GM23338 (cell line): Measurements from ENCODE around the gene COPZ2. TPM values are rescaled to one million over a fixed set of nuclear protein-coding genes. Genes with fewer than 3 reads are reported as not detected.

ENCODE experiments used
- ATAC-seq: fragments of 200-7000 bp; cut with Tn5 transposase; 3 replicates; pipeline ENCODE4 v1.9.1; 2020
- DNase-seq: peaks from one replicate; pipeline ENCODE4 v3.0.0-alpha.2; 2015; ENCODE audit warnings: low spot score
- H2AFZ ChIP-seq: fragments of 200-600 bp; sonication (generic); 2 replicates; pipeline ENCODE4 v1.8.0; 2016; ENCODE audit warnings: antibody characterized with exemption, mild to moderate bottlenecking, moderate library complexity
- H3F3A ChIP-seq: fragments of 200-600 bp; sonication (generic); replicated peaks from 2 replicates; pipeline ENCODE4 v1.8.0; 2017; ENCODE audit warnings: antibody characterized with exemption, mixed run types, low read depth
- H3K27ac ChIP-seq: fragments of 200-600 bp; sonication (generic); 2 replicates; pipeline ENCODE4 v1.6.1; 2016; ENCODE audit warnings: low read depth
- H3K27me3 ChIP-seq: fragments of 200-600 bp; sonication (generic); 2 replicates; pipeline ENCODE4 v1.8.0; 2016; ENCODE audit warnings: mild to moderate bottlenecking, mixed run types, moderate library complexity; ENCODE audit not compliant: insufficient read depth
- H3K36me3 ChIP-seq: fragments of 200-600 bp; sonication (generic); 2 replicates; pipeline ENCODE4 v1.8.0; 2016; ENCODE audit warnings: mild to moderate bottlenecking; ENCODE audit not compliant: insufficient read depth
- H3K4me1 ChIP-seq: fragments of 200-600 bp; sonication (generic); 2 replicates; pipeline ENCODE4 v1.8.0; 2016; ENCODE audit warnings: mild to moderate bottlenecking, moderate library complexity; ENCODE audit not compliant: insufficient read depth
- H3K4me2 ChIP-seq: fragments of 200-600 bp; sonication (generic); 2 replicates; pipeline ENCODE4 v1.7.1; 2017; ENCODE audit warnings: mixed run types
- H3K4me3 ChIP-seq: fragments of 200-600 bp; sonication (generic); 2 replicates; pipeline ENCODE4 v1.6.1; 2016; ENCODE audit warnings: mixed run types
- H3K79me2 ChIP-seq: fragments of 200-600 bp; sonication (generic); replicated peaks from 2 replicates; pipeline ENCODE4 v1.8.0; 2017; ENCODE audit warnings: mild to moderate bottlenecking; ENCODE audit not compliant: insufficient read depth
- H3K9me2 ChIP-seq: fragments of 200-600 bp; sonication (generic); 2 replicates; pipeline ENCODE4 v1.8.0; 2017; ENCODE audit not compliant: insufficient read depth
- H4K20me1 ChIP-seq: fragments of 200-600 bp; sonication (generic); replicated peaks from 2 replicates; pipeline ENCODE4 v1.8.0; 2017; ENCODE audit warnings: mild to moderate bottlenecking; ENCODE audit not compliant: insufficient read depth
- H3K27ac Mint-ChIP-seq: 2 replicates; pipeline ENCODE4 v1.8.0; 2020; ENCODE audit warnings: inconsistent platforms, mild to moderate bottlenecking, moderate library complexity, mixed read lengths
- H3K27me3 Mint-ChIP-seq: 3 replicates; pipeline ENCODE4 v1.8.0; 2022; ENCODE audit warnings: low read depth, mild to moderate bottlenecking, moderate library complexity, mixed read lengths, inconsistent platforms; ENCODE audit not compliant: insufficient read depth, poor library complexity
- H3K36me3 Mint-ChIP-seq: 3 replicates; pipeline ENCODE4 v1.8.0; 2021; ENCODE audit warnings: low read depth, mild to moderate bottlenecking, inconsistent platforms, moderate library complexity, mixed read lengths
- H3K4me1 Mint-ChIP-seq: 3 replicates; pipeline ENCODE4 v1.8.0; 2020; ENCODE audit warnings: mild to moderate bottlenecking, inconsistent platforms, mixed read lengths
- H3K4me3 Mint-ChIP-seq: 3 replicates; pipeline ENCODE4 v1.8.0; 2021; ENCODE audit warnings: moderate library complexity, mild to moderate bottlenecking, inconsistent platforms, mixed read lengths
- H3K9me3 Mint-ChIP-seq: 3 replicates; pipeline ENCODE4 v1.8.0; 2020; ENCODE audit warnings: moderate library complexity, mild to moderate bottlenecking, inconsistent platforms, mixed read lengths
- ETS1 ChIP-seq: IDR thresholded peaks from 2 replicates; pipeline ENCODE4 v1.6.1; 2016; ENCODE audit warnings: antibody characterized with exemption
- EZH2 ChIP-seq: fragments of 200-600 bp; sonication (generic); IDR thresholded peaks from one replicate; pipeline ENCODE4 v1.8.0; 2017; ENCODE audit warnings: antibody characterized with exemption, mild to moderate bottlenecking, low read depth; ENCODE audit not compliant: unreplicated experiment
- EZH2phosphoT487 ChIP-seq: fragments of 200-600 bp; sonication (generic); IDR thresholded peaks from one replicate; pipeline ENCODE4 v1.8.1; 2018; ENCODE audit warnings: antibody characterized with exemption; ENCODE audit not compliant: unreplicated experiment
- JUNB ChIP-seq: IDR thresholded peaks from one replicate; pipeline ENCODE4 v1.6.1; 2016; ENCODE audit warnings: antibody characterized with exemption; ENCODE audit not compliant: unreplicated experiment
- POLR2AphosphoS5 ChIP-seq: IDR thresholded peaks from 2 replicates; pipeline ENCODE4 v1.6.1; 2016; ENCODE audit warnings: antibody characterized with exemption, low read depth
- REST ChIP-seq: IDR thresholded peaks from one replicate; pipeline ENCODE4 v1.6.1; 2018; ENCODE audit warnings: antibody characterized with exemption; ENCODE audit not compliant: unreplicated experiment
- ZNF331 ChIP-seq: fragments of 250-450 bp; sonication (Bioruptor Pico); IDR thresholded peaks from 2 replicates; pipeline ENCODE4 v1.5.0; 2020; ENCODE audit warnings: low read depth, mild to moderate bottlenecking, moderate library complexity
- polyA plus RNA-seq: library from polyadenylated mRNA; unstranded; fragments of >200 nt; fragmentation: Nextera tagmentation; extraction: Ambion mirVana; gene quantifications from 2 replicates; pipeline ENCODE4 v1.2.1, GENCODE V29; 2016
- total RNA-seq: library from RNA; depleted of rRNA; stranded (reverse); fragments of >200 nt; shearing (Covaris generic); gene quantifications from 2 replicates; pipeline ENCODE4 v1.2.3, GENCODE V29; 2014
- TF ChIP-seq, protein P1 (sequence below), 2 experiments: fragments of 200-600 bp in 1 of 2; sonication (generic) in 1 of 2; conservative IDR thresholded peaks; 2 replicates each; pipeline versions ENCODE4 v1.5.1 to v1.6.1; 2016 to 2017; ENCODE audit warnings: antibody characterized with exemption in 2 of 2, low read depth in 2 of 2, mild to moderate bottlenecking in 2 of 2, moderate library complexity in 1 of 2

The COPZ2 gene
- total and polyA plus RNA-seq, 2 experiments from 2014 or later, result not detected

- ATAC-seq (peak; percentile 85), DNase-seq (peak; percentile 69)
- H3K4me3 ChIP-seq, result peak overlapping the region; percentile 37
- H3K27me3 ChIP-seq, result no peaks in the 10 kb centered on the region
- no peaks in the 10 kb centered on the region for H4K20me1 ChIP-seq
- H3K4me2 ChIP-seq, result peak overlapping the region; percentile 73
- Mint-ChIP-seq H3K9me3 (no peaks in the 10 kb centered on the region; the same call in 2 of the 3 replicates), H3K27me3 (peaks cover 19% of the 10 kb centered on the region), H3K4me3 (peak overlapping the region; percentile 43), H3K4me1 (peaks cover 60% of the 10 kb centered on the region), H3K36me3 (no peaks in the 10 kb centered on the region), H3K27ac (peak overlapping the region; percentile 95)
- H3F3A ChIP-seq, result peaks cover 14% of the 10 kb centered on the region
- H3K9me2 ChIP-seq, result no peaks in the 10 kb centered on the region
- H3K27ac ChIP-seq, result peak overlapping the region; percentile 46
- peaks cover 44% of the 10 kb centered on the region for H3K4me1 ChIP-seq
- H3K79me2 ChIP-seq, result no peaks in the 10 kb centered on the region
- H3K36me3 ChIP-seq, result no peaks in the 10 kb centered on the region
- no peak; the same call in 1 of the 2 replicates for TF ChIP-seq POLR2AphosphoS5
- TF ChIP-seq, protein P1, sequence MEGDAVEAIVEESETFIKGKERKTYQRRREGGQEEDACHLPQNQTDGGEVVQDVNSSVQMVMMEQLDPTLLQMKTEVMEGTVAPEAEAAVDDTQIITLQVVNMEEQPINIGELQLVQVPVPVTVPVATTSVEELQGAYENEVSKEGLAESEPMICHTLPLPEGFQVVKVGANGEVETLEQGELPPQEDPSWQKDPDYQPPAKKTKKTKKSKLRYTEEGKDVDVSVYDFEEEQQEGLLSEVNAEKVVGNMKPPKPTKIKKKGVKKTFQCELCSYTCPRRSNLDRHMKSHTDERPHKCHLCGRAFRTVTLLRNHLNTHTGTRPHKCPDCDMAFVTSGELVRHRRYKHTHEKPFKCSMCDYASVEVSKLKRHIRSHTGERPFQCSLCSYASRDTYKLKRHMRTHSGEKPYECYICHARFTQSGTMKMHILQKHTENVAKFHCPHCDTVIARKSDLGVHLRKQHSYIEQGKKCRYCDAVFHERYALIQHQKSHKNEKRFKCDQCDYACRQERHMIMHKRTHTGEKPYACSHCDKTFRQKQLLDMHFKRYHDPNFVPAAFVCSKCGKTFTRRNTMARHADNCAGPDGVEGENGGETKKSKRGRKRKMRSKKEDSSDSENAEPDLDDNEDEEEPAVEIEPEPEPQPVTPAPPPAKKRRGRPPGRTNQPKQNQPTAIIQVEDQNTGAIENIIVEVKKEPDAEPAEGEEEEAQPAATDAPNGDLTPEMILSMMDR (conservative IDR thresholded peaks at IDR 0.05; ENCODE audit: low read depth in 2 of 2), result peak in 1 of 2 experiments; percentile 32; a peak in 3 of 4 replicates
- no peak for TF ChIP-seq REST
- TF ChIP-seq ZNF331 (CRISPR knock-in tag), result no peak
- TF ChIP-seq EZH2phosphoT487, result no peak
- no peak for TF ChIP-seq JUNB
- H2AFZ ChIP-seq, result peak overlapping the region; percentile 94
Observed at GRCh38 chr17:48003417-48004151, 34.0 kb downstream of the COPZ2 start.

DNA sequence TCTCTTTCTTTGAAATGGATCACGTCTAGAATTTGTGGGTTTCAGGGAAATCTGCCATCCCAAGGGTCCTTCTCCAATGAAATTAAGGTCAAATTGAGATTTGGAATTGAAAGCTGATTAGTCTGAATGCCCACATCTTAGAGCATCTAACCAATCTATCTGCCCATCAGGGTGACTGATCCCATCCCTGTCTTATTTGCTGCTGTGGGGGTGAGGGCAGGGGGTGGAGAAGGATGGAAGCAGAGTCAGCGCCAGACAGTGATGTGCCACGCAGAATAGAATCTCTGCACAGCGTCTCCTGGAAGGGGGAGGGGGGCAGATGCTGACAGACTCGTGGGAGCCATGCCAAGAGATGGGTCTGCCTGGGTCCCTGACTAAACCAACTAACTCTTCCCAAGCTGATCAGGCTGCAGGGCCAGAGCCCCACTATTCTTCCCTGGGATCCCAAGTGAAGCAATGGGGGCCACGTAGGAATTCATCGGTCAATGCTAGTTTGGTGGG, 34.6 kb downstream of the COPZ2 start:
- H3K4me1 Mint-ChIP-seq, result peaks cover 60% of the 10 kb centered on the region
- H3K9me2 ChIP-seq, result no peaks in the 10 kb centered on the region
- H3K79me2 ChIP-seq, result no peaks in the 10 kb centered on the region
- peak overlapping the region; percentile 37; the same call in 1 of the 2 replicates for H3K4me3 ChIP-seq
- no peaks in the 10 kb centered on the region; the same call in 2 of the 3 replicates for H3K9me3 Mint-ChIP-seq
- no peaks in the 10 kb centered on the region for H3K36me3 Mint-ChIP-seq
- H2AFZ ChIP-seq, result peak overlapping the region; percentile 94
- H3K27me3 ChIP-seq, result no peaks in the 10 kb centered on the region
- H3K36me3 ChIP-seq, result no peaks in the 10 kb centered on the region
- peak overlapping the region; percentile 95 for H3K27ac Mint-ChIP-seq
- peaks cover 14% of the 10 kb centered on the region for H3F3A ChIP-seq
- H4K20me1 ChIP-seq, result no peaks in the 10 kb centered on the region
- H3K27ac ChIP-seq, result peak overlapping the region; percentile 40
- H3K4me1 ChIP-seq, result peaks cover 44% of the 10 kb centered on the region
- ATAC-seq, result no peak; the same call in 2 of the 3 replicates
- no peak for DNase-seq
- H3K4me3 Mint-ChIP-seq, result peak overlapping the region; percentile 30; the same call in 2 of the 3 replicates
- peaks cover 19% of the 10 kb centered on the region for H3K27me3 Mint-ChIP-seq
- peak overlapping the region; percentile 73 for H3K4me2 ChIP-seq
- TF ChIP-seq ETS1, result no peak
- no peak for TF ChIP-seq POLR2AphosphoS5
- TF ChIP-seq, protein P1 (conservative IDR thresholded peaks at IDR 0.05; ENCODE audit: low read depth in 2 of 2), result no peak
- no peak for TF ChIP-seq EZH2
- no peak for TF ChIP-seq REST
- no peak for TF ChIP-seq ZNF331 (CRISPR knock-in tag)
